H1 (cell line): Measurements from ENCODE around the gene LNPK. TPM values are rescaled to one million over a fixed set of nuclear protein-coding genes. Genes with fewer than 3 reads are reported as not detected.

Source experiments
- CTCF ChIA-PET: fragments of 300-600 bp; sonication (Branson Sonifier 250); formaldehyde crosslinking; loops from one replicate; lab custom pipeline; 2021; ENCODE audit not compliant: partially characterized antibody; lab: Charles Lee
- POLR2A ChIA-PET: fragments of 300-600 bp; sonication (Branson Sonifier 250); formaldehyde crosslinking; loops from one replicate; lab custom pipeline; 2021; ENCODE audit warnings: inconsistent platforms; ENCODE audit not compliant: partially characterized antibody; lab: Charles Lee
- DNase-seq, 2 experiments: peaks; one replicate each; pipeline versions ENCODE4 v3.0.0 to v3.0.0-alpha.2; 2010 to 2022; ENCODE audit warnings: low spot score in 2 of 2, low read depth in 1 of 2, mixed read lengths in 1 of 2
- FAIRE-seq: peaks from 2 replicates; lab custom pipeline; 2011; peaks lifted over from hg19 to GRCh38; lab: Jason Lieb, UNC
- H2AFZ ChIP-seq: 2 replicates; pipeline ENCODE4 v1.8.1; 2012; ENCODE audit warnings: low read length, inconsistent platforms
- H2AK5ac ChIP-seq: 2 replicates; pipeline ENCODE4 v1.6.1; 2013; ENCODE audit warnings: low read depth, low read length
- H2BK120ac ChIP-seq: replicated peaks from 2 replicates; pipeline ENCODE3; 2013; ENCODE audit warnings: low read depth, low read length, inconsistent platforms
- H2BK12ac ChIP-seq: 2 replicates; pipeline ENCODE4 v1.6.1; 2013; ENCODE audit warnings: low read depth, low read length
- H2BK15ac ChIP-seq: 2 replicates; pipeline ENCODE4 v1.6.1; 2013; ENCODE audit warnings: low read length
- H2BK20ac ChIP-seq: 2 replicates; pipeline ENCODE4 v1.6.1; 2013; ENCODE audit warnings: low read length
- H2BK5ac ChIP-seq: 2 replicates; pipeline ENCODE4 v1.6.1; 2013; ENCODE audit warnings: low read depth, low read length
- H3K14ac ChIP-seq: 2 replicates; pipeline ENCODE4 v1.6.1; 2013; ENCODE audit warnings: inconsistent platforms; ENCODE audit not compliant: insufficient read length
- H3K18ac ChIP-seq: 2 replicates; pipeline ENCODE4 v1.6.1; 2013; ENCODE audit warnings: low read length; ENCODE audit errors: extremely low read depth
- H3K23ac ChIP-seq: 2 replicates; pipeline ENCODE4 v1.6.1; 2013; ENCODE audit warnings: inconsistent platforms; ENCODE audit not compliant: insufficient read length
- H3K23me2 ChIP-seq: 2 replicates; pipeline ENCODE4 v1.6.1; 2013; ENCODE audit warnings: low read depth, low read length
- H3K27ac ChIP-seq: 2 replicates; pipeline ENCODE4 v1.6.1; 2011; ENCODE audit warnings: low read depth, low read length, inconsistent platforms
- H3K27me3 ChIP-seq, 4 experiments: replicated peaks in 1 of 4; 1 replicate in 1 of 4; 2 replicates in 3 of 4; pipeline versions ENCODE4 v1.6.1 to v1.8.1; 2011 to 2013; ENCODE audit warnings: low read length in 3 of 4, mild to moderate bottlenecking in 3 of 4, inconsistent platforms in 2 of 4, mixed read lengths in 2 of 4, moderate library complexity in 1 of 4; ENCODE audit not compliant: control insufficient read depth in 3 of 4, insufficient read depth in 3 of 4; ENCODE audit errors: extremely low read depth in 1 of 4
- H3K36me3 ChIP-seq, 4 experiments: 2 replicates each; pipeline versions ENCODE4 v1.6.1 to v1.8.1; 2011 to 2013; ENCODE audit warnings: mild to moderate bottlenecking in 4 of 4, low read length in 3 of 4, moderate library complexity in 2 of 4, control low read depth in 1 of 4, inconsistent platforms in 1 of 4; ENCODE audit not compliant: insufficient read depth in 4 of 4, control insufficient read depth in 2 of 4
- H3K4ac ChIP-seq: replicated peaks from 2 replicates; pipeline ENCODE3; 2013; ENCODE audit warnings: low read length, low read depth, mixed read lengths, inconsistent platforms; ENCODE audit not compliant: insufficient read length
- H3K4me1 ChIP-seq, 4 experiments: replicated peaks in 1 of 4; 1 replicate in 1 of 4; 2 replicates in 3 of 4; pipeline versions ENCODE4 v1.6.1 to v1.8.1; 2011 to 2013; ENCODE audit warnings: low read length in 3 of 4, inconsistent platforms in 2 of 4, mixed read lengths in 1 of 4; ENCODE audit not compliant: insufficient read depth in 4 of 4, control insufficient read depth in 3 of 4
- H3K4me2 ChIP-seq, 2 experiments: 2 replicates each; pipeline versions ENCODE4 v1.6.1 to v1.8.1; 2011 to 2013; ENCODE audit warnings: low read depth in 2 of 2, low read length in 2 of 2, control low read depth in 1 of 2, inconsistent platforms in 1 of 2, mild to moderate bottlenecking in 1 of 2; ENCODE audit not compliant: insufficient read depth in 1 of 2
- H3K4me3 ChIP-seq, 4 experiments: fragments of 200-600, 300-600 bp in 1 of 4; sonication (generic), shearing (Covaris generic), sonication (Bioruptor Twin) in 1 of 4; 2 replicates each; pipeline versions ENCODE4 v1.5.1 to v1.8.1; 2011 to 2016; ENCODE audit warnings: low read length in 4 of 4, low read depth in 3 of 4, control low read depth in 2 of 4, inconsistent platforms in 2 of 4, mild to moderate bottlenecking in 2 of 4, mixed read lengths in 1 of 4, moderate library complexity in 1 of 4; ENCODE audit not compliant: insufficient read depth in 2 of 4; ENCODE audit errors: extremely low read depth in 1 of 4
- H3K56ac ChIP-seq: replicated peaks from 2 replicates; pipeline ENCODE3; 2013; ENCODE audit warnings: low read depth, mild to moderate bottlenecking, mixed read lengths, low read length, inconsistent platforms; ENCODE audit not compliant: insufficient read length
- H3K79me1 ChIP-seq: 2 replicates; pipeline ENCODE4 v1.6.1; 2013; ENCODE audit warnings: low read depth, low read length, control low read depth
- H3K79me2 ChIP-seq, 2 experiments: 2 replicates each; pipeline versions ENCODE4 v1.6.1 to v1.8.1; 2012 to 2013; ENCODE audit warnings: low read length in 2 of 2, mild to moderate bottlenecking in 2 of 2, inconsistent platforms in 1 of 2; ENCODE audit not compliant: insufficient read depth in 2 of 2, control insufficient read depth in 1 of 2
- H3K9ac ChIP-seq, 4 experiments: replicated peaks in 1 of 4; 1 replicate in 1 of 4; 2 replicates in 3 of 4; pipeline versions ENCODE4 v1.6.1 to v1.8.1; 2011 to 2013; ENCODE audit warnings: low read depth in 3 of 4, low read length in 3 of 4, control low read depth in 2 of 4, mild to moderate bottlenecking in 2 of 4, moderate library complexity in 2 of 4, inconsistent platforms in 1 of 4; ENCODE audit errors: extremely low read depth in 1 of 4
- H3K9me3 ChIP-seq, 2 experiments: 2 replicates each; pipeline versions ENCODE4 v1.6.1 to v1.8.1; 2012 to 2013; ENCODE audit warnings: mild to moderate bottlenecking in 2 of 2, moderate library complexity in 2 of 2, control low read depth in 1 of 2, inconsistent platforms in 1 of 2, low read depth in 1 of 2, low read length in 1 of 2, mixed read lengths in 1 of 2; ENCODE audit not compliant: insufficient read depth in 2 of 2
- H4K20me1 ChIP-seq, 2 experiments: replicated peaks in 1 of 2; 2 replicates each; pipeline versions ENCODE3 to v1.8.1; 2011 to 2013; ENCODE audit warnings: inconsistent platforms in 2 of 2, low read length in 2 of 2, mild to moderate bottlenecking in 1 of 2; ENCODE audit not compliant: insufficient read depth in 2 of 2, control insufficient read depth in 1 of 2
- H4K5ac ChIP-seq: 2 replicates; pipeline ENCODE4 v1.6.1; 2013; ENCODE audit warnings: low read length, low read depth, mixed read lengths, inconsistent platforms; ENCODE audit not compliant: insufficient read length
- H4K8ac ChIP-seq: 2 replicates; pipeline ENCODE4 v1.8.0; 2013; ENCODE audit warnings: mild to moderate bottlenecking, moderate library complexity, low read length, inconsistent platforms; ENCODE audit not compliant: insufficient read depth; ENCODE audit errors: extremely low read depth
- H4K91ac ChIP-seq: replicated peaks from 2 replicates; pipeline ENCODE3; 2013; ENCODE audit warnings: low read length, mixed read lengths, inconsistent platforms; ENCODE audit not compliant: insufficient read length
- EGR1 ChIP-seq: IDR thresholded peaks from 2 replicates; pipeline ENCODE4 v1.6.1; 2011; ENCODE audit warnings: low read depth, low read length, borderline replicate concordance
- EP300 ChIP-seq, 2 experiments: IDR thresholded peaks; 1 replicate in 1 of 2; 2 replicates in 1 of 2; pipeline ENCODE4 v1.6.1; 2011 to 2012; ENCODE audit warnings: low read depth in 2 of 2, low read length in 2 of 2, mild to moderate bottlenecking in 2 of 2, borderline replicate concordance in 1 of 2, inconsistent platforms in 1 of 2, moderate library complexity in 1 of 2
- HDAC2 ChIP-seq, 2 experiments: fragments of 300-600 bp in 1 of 2; sonication (generic) in 1 of 2; IDR thresholded peaks; 2 replicates each; pipeline ENCODE4 v1.6.1; 2011 to 2012; ENCODE audit warnings: low read depth in 2 of 2, low read length in 2 of 2, mild to moderate bottlenecking in 2 of 2, moderate library complexity in 2 of 2, borderline replicate concordance in 1 of 2, inconsistent platforms in 1 of 2
- HDAC6 ChIP-seq: IDR thresholded peaks from one replicate; pipeline ENCODE4 v1.7.1; 2012; ENCODE audit warnings: low read depth, mild to moderate bottlenecking, inconsistent platforms, low read length, moderate library complexity
- POLR2A ChIP-seq, 2 experiments: IDR thresholded peaks; 1 replicate in 1 of 2; 2 replicates in 1 of 2; pipeline ENCODE4 v1.6.1; 2011; ENCODE audit warnings: low read depth in 2 of 2, low read length in 2 of 2, mild to moderate bottlenecking in 2 of 2; ENCODE audit errors: control extremely low read depth in 1 of 2
- SP4 ChIP-seq: IDR thresholded peaks from 2 replicates; pipeline ENCODE4 v1.6.1; 2012; ENCODE audit warnings: low read length, inconsistent platforms
- TBP ChIP-seq: IDR thresholded peaks from 2 replicates; pipeline ENCODE4 v1.6.1; 2011; ENCODE audit warnings: low read depth, low read length, improper control_type of control experiment
- WGBS, 2 experiments: shearing (Covaris generic) in 1 of 2; methylation state at CpG; one replicate each; pipeline versions ENCODE4 v1.1.6 to v1.1.7; 2013 to 2015; ENCODE audit warnings: low lambda C conversion rate in 2 of 2, mixed read lengths in 2 of 2, inconsistent platforms in 1 of 2, low coverage in 1 of 2, missing lambda C conversion rate in 1 of 2; ENCODE audit not compliant: insufficient replicate concordance in 2 of 2, insufficient coverage in 1 of 2, insufficient read length in 1 of 2; ENCODE audit errors: extremely low coverage in 1 of 2, missing lambda C conversion rate in 1 of 2; 5-methylcytosine and 5-hydroxymethylcytosine counted together
- polyA plus RNA-seq, 7 experiments: library from polyadenylated mRNA; depleted of rRNA in 3 of 7; stranded (reverse) in 5 of 7; unstranded in 2 of 7; fragments of >200 nt in 5 of 7; fragments of 200-250 nt in 2 of 7; gene quantifications; 1 replicate in 5 of 7; 2 replicates in 1 of 7; 4 replicates in 1 of 7; pipeline versions ENCODE4 v1.2.1 to v1.2.3, GENCODE V29; 2011 to 2013; ENCODE audit warnings: missing spikeins in 2 of 7, mixed read lengths in 2 of 7
- total RNA-seq: library from RNA; stranded (reverse); fragmentation: NEBNext Ultra II Directional; extraction: Animal tissue kit (Norgen Biotek cat#: 25700); gene quantifications from 2 replicates; pipeline ENCODE4 v1.2.1, GENCODE V29; 2021
- TF ChIP-seq, protein P1 (sequence below), 3 experiments: IDR thresholded peaks; 1 replicate in 2 of 3; 2 replicates in 1 of 3; pipeline versions ENCODE4 v1.5.1 to v1.6.1; 2011; ENCODE audit warnings: low read length in 3 of 3, mild to moderate bottlenecking in 3 of 3, inconsistent platforms in 2 of 3, low read depth in 1 of 3, moderate library complexity in 1 of 3; ENCODE audit not compliant: insufficient read depth in 1 of 3; ENCODE audit errors: control extremely low read depth in 1 of 3
- TF ChIP-seq, protein P2 (sequence below): IDR thresholded peaks from 2 replicates; pipeline ENCODE4 v1.6.1; 2011; ENCODE audit warnings: low read depth, mild to moderate bottlenecking, low read length; ENCODE audit not compliant: insufficient read depth

Gene LNPK
- total and polyA plus RNA-seq, 2 of the 8 experiments (the other 6 are each of a cell fraction or from before 2014, with no cell fraction given): 3.1 to 10.3 TPM

DNA sequence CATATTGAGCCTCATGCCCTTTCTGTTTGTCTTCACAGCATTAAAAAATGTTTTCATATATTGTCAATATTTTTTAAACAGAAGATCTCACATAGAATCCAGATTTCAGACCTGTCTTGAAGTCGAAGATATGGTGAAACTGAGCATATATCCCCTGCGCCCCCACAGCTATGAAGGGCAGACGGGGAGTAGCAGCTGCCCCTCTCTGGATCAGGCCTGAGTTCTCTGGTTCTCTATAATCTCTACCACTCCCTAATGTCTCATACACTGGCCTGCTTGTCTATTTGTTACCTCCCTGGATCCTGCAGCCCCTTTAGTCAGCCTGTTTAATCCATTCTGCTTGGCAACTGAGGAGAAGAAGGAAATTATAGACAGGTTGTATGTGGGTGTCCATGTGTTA is 122.4 kb downstream of the LNPK start:
- Histone ChIP-seq H3K79me1 (no peaks in the 10 kb centered on the region), H2BK12ac (no peak overlapping the region), H3K27me3 (no peaks in the 10 kb centered on the region), H2BK5ac (no peak overlapping the region), H3K23me2 (no peaks in the 10 kb centered on the region), H3K36me3 (no peaks in the 10 kb centered on the region), H2AFZ (no peak overlapping the region), H3K4ac (no peak overlapping the region), H2BK15ac (no peak overlapping the region), H4K20me1 (no peaks in the 10 kb centered on the region), H3K4me2 (no peak overlapping the region), H4K5ac (no peak overlapping the region), H3K4me1 (peaks cover 3 to 9% (median 5%) of the 10 kb centered on the region in 4 experiments; a peak in 6 of 7 replicates), H3K9ac (no peak overlapping the region), H3K18ac (no peak overlapping the region), H3K9me3 (no peaks in the 10 kb centered on the region), H3K23ac (no peak overlapping the region), H3K4me3 (no peak overlapping the region), H3K79me2 (no peaks in the 10 kb centered on the region), H4K91ac (no peak overlapping the region), H3K14ac (no peak overlapping the region), H4K8ac (no peak overlapping the region), H3K27ac (no peak overlapping the region), H2BK20ac (no peak overlapping the region), H3K56ac (no peak overlapping the region), H2BK120ac (no peak overlapping the region), H2AK5ac (no peak overlapping the region)
- TF ChIP-seq EP300 (IDR thresholded peaks at IDR 0.05; ENCODE audit: borderline replicate concordance in 1 of 2, low read depth in 2 of 2, low read length in 2 of 2) (no peak), SP4 (no peak), EGR1 (no peak), HDAC6 (no peak), HDAC2 (IDR thresholded peaks at IDR 0.05; ENCODE audit: borderline replicate concordance in 1 of 2, low read depth in 2 of 2, low read length in 2 of 2) (no peak), POLR2A (IDR thresholded peaks at IDR 0.05; ENCODE audit: control extremely low read depth in 1 of 2, low read depth in 2 of 2, low read length in 2 of 2) (no peak), TBP (no peak)
- TF ChIP-seq, protein P1, sequence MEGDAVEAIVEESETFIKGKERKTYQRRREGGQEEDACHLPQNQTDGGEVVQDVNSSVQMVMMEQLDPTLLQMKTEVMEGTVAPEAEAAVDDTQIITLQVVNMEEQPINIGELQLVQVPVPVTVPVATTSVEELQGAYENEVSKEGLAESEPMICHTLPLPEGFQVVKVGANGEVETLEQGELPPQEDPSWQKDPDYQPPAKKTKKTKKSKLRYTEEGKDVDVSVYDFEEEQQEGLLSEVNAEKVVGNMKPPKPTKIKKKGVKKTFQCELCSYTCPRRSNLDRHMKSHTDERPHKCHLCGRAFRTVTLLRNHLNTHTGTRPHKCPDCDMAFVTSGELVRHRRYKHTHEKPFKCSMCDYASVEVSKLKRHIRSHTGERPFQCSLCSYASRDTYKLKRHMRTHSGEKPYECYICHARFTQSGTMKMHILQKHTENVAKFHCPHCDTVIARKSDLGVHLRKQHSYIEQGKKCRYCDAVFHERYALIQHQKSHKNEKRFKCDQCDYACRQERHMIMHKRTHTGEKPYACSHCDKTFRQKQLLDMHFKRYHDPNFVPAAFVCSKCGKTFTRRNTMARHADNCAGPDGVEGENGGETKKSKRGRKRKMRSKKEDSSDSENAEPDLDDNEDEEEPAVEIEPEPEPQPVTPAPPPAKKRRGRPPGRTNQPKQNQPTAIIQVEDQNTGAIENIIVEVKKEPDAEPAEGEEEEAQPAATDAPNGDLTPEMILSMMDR (IDR thresholded peaks at IDR 0.05; ENCODE audit: control extremely low read depth in 1 of 3, insufficient read depth in 1 of 3, low read depth in 1 of 3, low read length in 3 of 3): no peak
- TF ChIP-seq, protein P2, sequence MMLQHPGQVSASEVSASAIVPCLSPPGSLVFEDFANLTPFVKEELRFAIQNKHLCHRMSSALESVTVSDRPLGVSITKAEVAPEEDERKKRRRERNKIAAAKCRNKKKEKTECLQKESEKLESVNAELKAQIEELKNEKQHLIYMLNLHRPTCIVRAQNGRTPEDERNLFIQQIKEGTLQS: no peak
- FAIRE-seq: no peak
- WGBS, 2 experiments: 91% methylated on average over 3 of the region's 3 CpGs; no CpG with 5 or more reads in 1 of the 2 experiments
- ChIA-PET POLR2A (no interaction called here), CTCF (interaction anchor here (1.7 kb wide), 1 partner anchor 9 kb away, joined by 4 read pairs; no protein-coding TSS in a partner anchor)
- no peak for DNase-seq
